HCT116 (cell line): Measurements from ENCODE around the gene COL28A1. TPM values are rescaled to one million over a fixed set of nuclear protein-coding genes. Genes with fewer than 3 reads are reported as not detected.

Experiments
- ATAC-seq: fragments of 200-7000 bp; cut with Tn5 transposase; 2 replicates; pipeline ENCODE4 v1.9.1; 2020; ENCODE audit warnings: mild to moderate bottlenecking, moderate library complexity
- BruUV-seq: library from RNA; stranded (reverse); fragments of 400-500 nt; replicated peaks from 2 replicates; lab custom pipeline; 2021; lab: Mats Ljungman, UMichigan
- CTCF ChIA-PET: fragments of 300-600 bp; sonication (Branson Sonifier 250); formaldehyde crosslinking; loops from one replicate; lab custom pipeline; 2021; ENCODE audit warnings: antibody characterized with exemption; lab: Charles Lee
- POLR2A ChIA-PET: fragments of 300-600, 350-600 bp; sonication (Branson Sonifier 250); formaldehyde crosslinking; loops from one replicate; lab custom pipeline; 2021; ENCODE audit warnings: antibody characterized with exemption; lab: Charles Lee
- RAD21 ChIA-PET, 2 experiments: fragments of 300-600 bp; sonication (Branson Sonifier 250); formaldehyde crosslinking; loops; one replicate each; lab custom pipeline; 2023; ENCODE audit warnings: low total read pairs in 2 of 2; ENCODE audit not compliant: uncharacterized antibody in 2 of 2, unreplicated experiment in 2 of 2, low non-redundant PET in 1 of 2; lab: Charles Lee
- DNase-seq: peaks from one replicate; pipeline ENCODE4 v3.0.0-alpha.2; 2010; ENCODE audit warnings: low read depth, low spot score
- H2AFZ ChIP-seq: fragments of 200-600 bp; shearing (Covaris generic), sonication (generic); 2 replicates; pipeline ENCODE4 v1.6.1; 2017; ENCODE audit warnings: low read depth, mixed run types, mixed read lengths, antibody characterized with exemption, low read length; ENCODE audit not compliant: poor library complexity, severe bottlenecking
- H3K27ac ChIP-seq: 2 replicates; pipeline ENCODE4 v1.5.1; 2012; ENCODE audit warnings: low read depth, low read length
- H3K27me3 ChIP-seq: fragments of 200-600 bp; sonication (generic); 2 replicates; pipeline ENCODE4 v1.6.1; 2016; ENCODE audit warnings: mixed run types, low read length, mixed read lengths; ENCODE audit not compliant: insufficient read depth
- H3K36me3 ChIP-seq, 2 experiments: fragments of 200-500 bp in 1 of 2; fragments of 200-600 bp in 1 of 2; sonication (Bioruptor generic) in 1 of 2; sonication (generic) in 1 of 2; 2 replicates each; pipeline versions ENCODE4 v1.5.1 to v1.6.1; 2014 to 2016; ENCODE audit warnings: low read length in 2 of 2, inconsistent platforms in 1 of 2, mixed read lengths in 1 of 2, mixed run types in 1 of 2; ENCODE audit not compliant: insufficient read depth in 2 of 2, control insufficient read depth in 1 of 2
- H3K4me1 ChIP-seq, 2 experiments: fragments of 200-600 bp in 1 of 2; sonication (generic) in 1 of 2; 2 replicates each; pipeline versions ENCODE4 v1.5.1 to v1.6.1; 2012 to 2017; ENCODE audit warnings: low read length in 2 of 2, inconsistent platforms in 1 of 2, mild to moderate bottlenecking in 1 of 2, mixed read lengths in 1 of 2, mixed run types in 1 of 2, moderate library complexity in 1 of 2; ENCODE audit not compliant: insufficient read depth in 2 of 2, control insufficient read depth in 1 of 2
- H3K4me2 ChIP-seq: fragments of 200-600 bp; sonication (generic); 2 replicates; pipeline ENCODE4 v1.6.1; 2017; ENCODE audit warnings: mixed run types, low read length, mixed read lengths
- H3K4me3 ChIP-seq, 2 experiments: fragments of 200-600 bp in 1 of 2; sonication (generic) in 1 of 2; replicated peaks in 1 of 2; 2 replicates each; pipeline ENCODE4 v1.5.1; 2011 to 2016; ENCODE audit warnings: low read length in 2 of 2, control low read depth in 1 of 2, low read depth in 1 of 2, mild to moderate bottlenecking in 1 of 2, mixed read lengths in 1 of 2, mixed run types in 1 of 2
- H3K79me2 ChIP-seq: fragments of 200-600 bp; sonication (generic); 2 replicates; pipeline ENCODE4 v1.6.1; 2017; ENCODE audit warnings: mild to moderate bottlenecking, mixed run types, low read length, moderate library complexity, mixed read lengths; ENCODE audit not compliant: insufficient read depth
- H3K9ac ChIP-seq: fragments of 200-600 bp; sonication (generic); 2 replicates; pipeline ENCODE4 v1.6.1; 2016; ENCODE audit warnings: low read length, mixed read lengths
- H3K9me2 ChIP-seq: fragments of 200-600 bp; sonication (generic), shearing (Covaris generic); 2 replicates; pipeline ENCODE4 v1.6.1; 2017; ENCODE audit warnings: mixed run types, mild to moderate bottlenecking, moderate library complexity; ENCODE audit not compliant: insufficient read depth
- H3K9me3 ChIP-seq, 2 experiments: fragments of 200-500 bp in 1 of 2; fragments of 200-600 bp in 1 of 2; sonication (Bioruptor generic) in 1 of 2; sonication (generic) in 1 of 2; 2 replicates each; pipeline ENCODE4 v1.6.1; 2014 to 2017; ENCODE audit warnings: low read length in 2 of 2, mixed read lengths in 2 of 2, inconsistent platforms in 1 of 2, low read depth in 1 of 2, mild to moderate bottlenecking in 1 of 2, mixed run types in 1 of 2, moderate library complexity in 1 of 2; ENCODE audit not compliant: control insufficient read depth in 1 of 2, insufficient read depth in 1 of 2
- H4K20me1 ChIP-seq: fragments of 200-600 bp; sonication (generic), shearing (Covaris generic); 2 replicates; pipeline ENCODE4 v1.6.1; 2017; ENCODE audit warnings: mixed run types, mild to moderate bottlenecking, moderate library complexity; ENCODE audit not compliant: insufficient read depth
- CEBPB ChIP-seq: IDR thresholded peaks from 2 replicates; pipeline ENCODE4 v1.6.1; 2012; ENCODE audit warnings: low read depth
- EGR1 ChIP-seq: IDR thresholded peaks from 2 replicates; pipeline ENCODE4 v1.6.1; 2012; ENCODE audit warnings: low read depth
- ELF1 ChIP-seq: IDR thresholded peaks from 2 replicates; pipeline ENCODE4 v1.6.1; 2012; ENCODE audit warnings: low read depth, borderline replicate concordance
- JUND ChIP-seq: IDR thresholded peaks from 2 replicates; pipeline ENCODE4 v1.6.1; 2012
- MAX ChIP-seq: IDR thresholded peaks from 2 replicates; pipeline ENCODE4 v1.6.1; 2012
- POLR2A ChIP-seq: IDR thresholded peaks from 2 replicates; pipeline ENCODE4 v1.7.0; 2011; ENCODE audit warnings: borderline replicate concordance; ENCODE audit not compliant: insufficient read depth, insufficient read length; ENCODE audit errors: extremely low read depth
- POLR2AphosphoS5 ChIP-seq: IDR thresholded peaks from 2 replicates; pipeline ENCODE4 v1.6.1; 2011; ENCODE audit warnings: mild to moderate bottlenecking, low read depth, low read length, moderate library complexity
- SIN3A ChIP-seq: IDR thresholded peaks from 2 replicates; pipeline ENCODE4 v1.6.1; 2012; ENCODE audit warnings: low read depth
- ZBTB33 ChIP-seq: IDR thresholded peaks from 2 replicates; pipeline ENCODE4 v1.6.1; 2011; ENCODE audit warnings: mild to moderate bottlenecking, low read length, moderate library complexity; ENCODE audit not compliant: insufficient replicate concordance; ENCODE audit errors: extremely low read depth
- ZFX ChIP-seq: fragments of 450-650 bp; IDR thresholded peaks from 2 replicates; pipeline ENCODE4 v1.6.1; 2017
- ZNF274 ChIP-seq: fragments of 200-500 bp; sonication (Bioruptor generic); IDR thresholded peaks from 2 replicates; pipeline ENCODE4 v1.6.1; 2014; ENCODE audit warnings: mild to moderate bottlenecking, low read depth, low read length, inconsistent platforms
- intact Hi-C: fragments of 100-400 bp; cut with micrococcal nuclease; formaldehyde crosslinking; loops from 2 replicates; pipeline ENCODE4 v1.10.0; 2022
- total RNA-seq: library from RNA; stranded (reverse); gene quantifications from one replicate; pipeline ENCODE4 v1.2.1, GENCODE V29; 2021; ENCODE audit not compliant: unreplicated experiment

COL28A1 gene
- total RNA-seq, 1 experiment from 2014 or later = 0.12 TPM

- H3K79me2 ChIP-seq = no peaks in the 10 kb centered on the region
- no peaks in the 10 kb centered on the region for H4K20me1 ChIP-seq
- no peak overlapping the region for H3K4me2 ChIP-seq
- no peak for TF ChIP-seq ZFX
- no peak for TF ChIP-seq ELF1
- TF ChIP-seq CEBPB = no peak
- no peak for TF ChIP-seq EGR1
- TF ChIP-seq SIN3A = no peak
- TF ChIP-seq POLR2AphosphoS5 = no peak
- TF ChIP-seq MAX = no peak
- H3K4me1 ChIP-seq = peaks cover 5 to 7% of the 10 kb centered on the region in 2 experiments
- CTCF ChIA-PET = no interaction called here
- DNase-seq (no peak), ATAC-seq (no peak)
- no peak overlapping the region for H2AFZ ChIP-seq
- no peak overlapping the region for H3K9ac ChIP-seq
- peaks cover 4 to 18% of the 10 kb centered on the region in 2 experiments; a peak in 3 of 4 replicates for H3K9me3 ChIP-seq
- no peaks in the 10 kb centered on the region for H3K27me3 ChIP-seq
- H3K27ac ChIP-seq = no peak overlapping the region
- intact Hi-C loops = no loop called here
- POLR2A ChIA-PET = no interaction called here
- BruUV-seq = no TSS peak
- H3K36me3 ChIP-seq = no peaks in the 10 kb centered on the region
- no peak overlapping the region for H3K4me3 ChIP-seq
- RAD21 ChIA-PET = no interaction called here
- H3K9me2 ChIP-seq = no peaks in the 10 kb centered on the region
These were observed 91.8 kb downstream of the COL28A1 start for GRCh38 chr7:7443806-7444350.

GRCh38 chr7:7439564-7439963 lies 96.1 kb downstream of the COL28A1 start:
- ATAC-seq (no peak), DNase-seq (no peak)
- Histone ChIP-seq H2AFZ (peak overlapping the region; percentile 75), H3K9me3 (no peaks in the 10 kb centered on the region), H4K20me1 (no peaks in the 10 kb centered on the region), H3K36me3 (no peaks in the 10 kb centered on the region), H3K9me2 (no peaks in the 10 kb centered on the region), H3K9ac (no peak overlapping the region), H3K4me3 (no peak overlapping the region), H3K4me2 (no peak overlapping the region; the same call in 1 of the 2 replicates), H3K79me2 (no peaks in the 10 kb centered on the region), H3K27me3 (no peaks in the 10 kb centered on the region), H3K4me1 (peaks cover 8 to 12% of the 10 kb centered on the region in 2 experiments), H3K27ac (no peak overlapping the region; the same call in 1 of the 2 replicates)
- ChIA-PET POLR2A (no interaction called here), RAD21 (no interaction called here), CTCF (interaction anchor here (1.4 kb wide), 1 partner anchor 856 kb away, joined by 3 read pairs; no protein-coding TSS in a partner anchor)
- TF ChIP-seq EGR1 = no peak
- TF ChIP-seq POLR2A = no peak
- TF ChIP-seq ZBTB33 = no peak
- TF ChIP-seq JUND = no peak
- no peak for TF ChIP-seq ZNF274
- TF ChIP-seq ZFX = no peak
- intact Hi-C loops = no loop called here
- no TSS peak for BruUV-seq
